HL-60/S4 treated with retinoic acid at 250 ng/mL for 4 days and 3 days (cell line): ENCODE data around the gene KLRC4.
"Not testable (repeated sequence)": the region's sequence is repeated elsewhere in the genome, so short reads cannot be mapped to it uniquely, and the experiment has no call there.

Experiments used
- in situ Hi-C: fragments of 300-500 bp; cut with MboI; formaldehyde crosslinking; loops from 2 replicates; pipeline ENCODE4 v1.7.0; 2022; ENCODE audit warnings: low sequenced_read_pairs

The KLRC4 gene

DNA sequence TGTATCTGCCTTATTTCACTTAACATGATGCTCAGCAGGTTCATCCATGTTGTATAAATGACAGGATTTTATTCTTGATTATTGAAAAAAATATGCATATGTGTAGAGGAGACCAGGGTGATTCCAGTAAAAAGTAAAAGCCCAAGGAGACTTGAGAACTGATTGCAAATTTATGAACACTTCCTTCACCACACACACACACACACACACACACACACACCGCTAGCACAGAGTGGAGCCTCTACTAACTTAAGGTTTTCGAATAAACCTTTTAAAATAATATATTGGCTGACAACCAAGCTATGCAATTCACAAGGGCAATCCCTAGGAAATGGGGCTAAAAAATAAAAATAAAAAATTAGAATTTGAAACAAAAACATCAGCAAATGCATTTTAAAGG is 11.4 kb downstream of the KLRC4 start:
- in situ Hi-C loops: no loop called here

DNA sequence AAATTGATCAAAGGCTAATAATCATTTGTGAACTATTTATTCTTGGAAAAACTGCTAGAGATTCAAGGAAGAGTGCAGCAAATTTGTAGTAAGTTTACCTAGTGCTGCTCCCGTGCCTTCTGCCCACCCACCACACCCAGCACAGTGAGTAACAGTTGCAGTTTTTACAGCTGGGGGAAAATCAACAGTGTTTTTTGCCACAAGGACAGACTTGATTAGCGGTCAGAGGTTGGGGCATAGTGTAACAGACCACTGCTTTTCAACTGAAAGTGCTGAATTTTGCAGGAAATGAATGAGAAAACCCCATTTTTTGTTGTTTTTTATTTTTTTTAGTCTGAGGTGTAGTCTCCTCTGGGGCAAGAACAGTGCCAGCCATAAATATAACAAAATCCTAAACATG is 12.3 kb downstream of the KLRC4 start:
- in situ Hi-C loops: no loop called here

DNA sequence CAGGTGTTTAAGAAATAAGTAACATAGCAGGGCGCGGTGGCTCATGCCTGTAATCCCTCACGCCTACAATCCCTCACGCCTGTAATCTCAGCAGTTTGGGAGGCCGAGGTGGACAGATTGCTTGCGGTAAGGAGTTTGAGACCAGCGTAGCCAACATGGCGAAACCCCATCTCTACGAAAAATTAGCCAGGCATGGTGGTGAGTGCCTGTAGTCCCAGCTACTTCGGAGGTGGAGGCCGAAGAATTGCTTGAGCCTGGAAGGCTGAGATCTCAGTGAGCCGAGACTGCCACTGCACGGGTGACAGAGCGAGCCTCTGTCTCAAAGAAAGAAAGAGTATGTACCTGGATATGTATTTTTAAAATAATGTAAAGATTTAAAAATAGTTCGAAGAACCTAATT is 13.4 kb downstream of the KLRC4 start:
- in situ Hi-C loops: not testable (repeated sequence)

DNA sequence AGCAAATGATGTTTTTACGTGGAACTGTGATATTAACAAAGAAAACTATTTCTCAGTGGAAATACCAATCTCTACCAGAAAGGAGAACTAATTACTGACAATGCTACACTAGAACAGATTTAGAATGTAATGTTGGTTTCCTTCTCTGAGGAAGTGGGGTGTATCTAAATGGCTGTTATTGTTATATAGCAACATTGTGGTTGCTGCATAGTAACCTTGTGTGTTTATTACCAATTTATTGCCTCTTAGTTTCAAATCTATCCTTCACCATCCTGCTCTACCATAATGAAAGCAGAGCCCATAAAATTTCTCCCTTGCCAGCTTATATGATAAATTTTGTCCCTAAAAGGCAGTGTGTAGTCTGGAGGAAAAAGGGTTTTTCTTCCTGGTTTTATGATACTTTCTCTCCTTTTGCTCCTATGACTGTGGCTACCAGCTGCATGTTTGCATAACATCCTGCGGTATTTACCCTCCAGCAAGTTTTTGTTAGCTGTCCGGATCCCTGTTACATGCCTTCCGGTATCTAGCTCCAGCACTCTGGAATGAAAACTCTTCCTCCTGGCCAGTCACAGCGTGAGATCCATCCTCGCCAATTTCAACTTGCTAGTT is 14.1 kb downstream of the KLRC4 start:
- in situ Hi-C loops: no loop called here

DNA sequence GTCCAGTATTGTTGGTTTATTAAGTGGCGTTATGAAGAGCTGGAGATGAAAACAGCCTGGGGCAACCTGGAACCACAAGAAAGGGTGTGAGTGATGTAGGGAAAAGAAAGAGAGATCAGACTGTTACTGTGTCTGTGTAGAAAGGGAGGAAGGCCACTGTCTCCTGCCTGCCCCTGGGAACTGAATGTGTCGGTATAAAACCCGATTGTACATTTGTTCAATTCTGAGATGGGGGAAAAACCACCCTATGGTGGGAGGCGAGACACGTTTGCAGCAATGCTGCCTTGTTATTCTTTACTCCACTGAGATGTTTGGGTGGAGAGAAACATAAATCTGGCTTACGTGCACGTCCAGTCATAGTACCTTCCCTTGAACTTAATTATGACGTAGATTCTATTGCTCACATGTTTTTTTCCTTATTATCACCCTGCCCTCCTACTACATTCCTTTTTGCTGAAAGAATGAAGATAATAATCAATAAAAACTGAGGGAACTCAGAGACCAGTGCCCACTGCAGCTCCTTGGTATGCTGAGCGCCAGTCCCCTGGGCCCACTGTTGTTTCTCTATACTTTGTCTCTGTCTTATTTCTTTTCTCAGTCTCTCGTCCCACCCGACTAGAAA is 14.9 kb downstream of the KLRC4 start:
- in situ Hi-C loops: not testable (repeated sequence)

DNA sequence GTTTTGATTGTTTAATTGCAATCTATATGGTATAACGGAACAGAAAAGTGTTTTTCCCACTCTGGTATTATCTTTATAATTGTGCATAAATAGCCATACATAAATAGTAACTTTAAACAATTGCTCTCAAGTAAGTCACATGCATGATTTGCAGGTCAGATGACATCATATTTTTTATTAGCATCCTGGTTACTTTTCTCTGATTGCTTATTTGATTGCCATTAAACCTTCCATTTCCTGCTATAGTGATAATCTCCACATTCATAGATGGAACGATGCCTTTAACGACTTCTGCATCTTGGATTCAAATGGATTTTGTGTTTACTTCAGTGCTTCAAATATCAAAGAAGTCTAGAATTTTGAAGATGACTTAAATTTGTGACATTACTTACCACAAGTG is 16.3 kb downstream of the KLRC4 start:
- in situ Hi-C loops: no loop called here

DNA sequence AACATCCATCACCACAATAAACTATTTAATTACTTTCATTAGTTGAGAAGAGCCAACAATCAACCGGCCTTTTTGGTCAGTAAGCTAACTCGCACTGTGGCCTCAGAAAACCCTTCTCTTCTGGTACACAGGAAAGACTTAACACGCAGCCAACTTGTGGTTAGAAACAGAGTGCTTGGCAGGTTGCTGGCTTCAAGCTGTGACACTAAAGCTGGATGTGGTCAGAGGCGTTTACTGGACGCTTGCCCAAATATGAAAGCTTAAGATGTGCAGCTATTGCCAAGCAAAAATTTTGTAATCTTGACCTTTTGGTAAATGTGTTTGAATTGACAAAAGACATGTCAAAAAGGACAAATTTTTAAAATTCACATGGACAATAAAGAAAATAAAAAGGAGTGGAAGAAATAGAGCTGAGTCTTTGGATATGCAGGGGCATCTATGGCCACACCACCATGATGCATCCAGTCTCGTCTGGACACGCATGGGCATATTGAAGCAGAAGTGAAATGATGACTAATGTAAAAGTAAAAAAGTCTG is 17.1 kb downstream of the KLRC4 start:
- in situ Hi-C loops: no loop called here

DNA sequence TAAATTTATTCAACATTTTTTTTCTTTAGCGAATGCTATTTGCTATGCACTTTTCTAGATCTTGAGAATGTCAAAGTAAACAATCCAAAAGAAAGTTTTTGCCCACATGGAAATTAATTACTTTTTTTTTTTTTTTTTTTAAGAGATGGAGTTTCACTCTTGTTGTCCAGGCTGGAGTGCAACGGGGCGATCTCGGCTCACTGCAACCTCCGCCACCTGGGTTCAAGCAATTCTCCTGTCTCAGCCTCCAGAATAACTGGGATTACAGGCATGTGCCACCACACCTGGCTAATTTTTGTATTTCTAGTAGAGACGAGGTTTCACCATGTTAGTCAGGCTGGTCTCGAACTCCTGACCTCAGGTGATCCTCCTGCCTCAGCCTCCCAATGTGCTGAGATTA is 18.6 kb downstream of the KLRC4 start:
- in situ Hi-C loops: not testable (repeated sequence)

DNA sequence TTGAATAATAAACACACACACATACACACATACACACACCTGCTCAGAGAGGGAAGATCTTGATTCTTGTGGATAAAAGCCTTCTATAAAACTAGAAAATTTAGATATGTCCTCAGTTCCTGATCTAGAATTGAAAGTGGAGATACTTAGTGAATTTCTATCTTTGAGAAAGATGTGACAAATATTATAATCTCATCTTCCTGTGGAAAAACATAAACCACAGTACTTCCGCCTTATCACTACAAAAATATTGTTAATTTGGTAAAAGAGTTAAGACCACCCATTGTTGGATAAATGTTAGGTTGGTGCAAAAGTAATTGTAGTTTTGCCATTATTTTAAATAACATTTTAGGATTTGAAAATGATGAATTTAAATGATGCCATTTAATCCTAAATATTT is 19.7 kb downstream of the KLRC4 start, which contains the start of gene KLRK1:
KLRK1 (minus strand) TSS at position 138 of the 400 bp plus-strand sequence. CDS start 1,231 bp downstream, outside the sequence.
- in situ Hi-C loops: no loop called here

DNA sequence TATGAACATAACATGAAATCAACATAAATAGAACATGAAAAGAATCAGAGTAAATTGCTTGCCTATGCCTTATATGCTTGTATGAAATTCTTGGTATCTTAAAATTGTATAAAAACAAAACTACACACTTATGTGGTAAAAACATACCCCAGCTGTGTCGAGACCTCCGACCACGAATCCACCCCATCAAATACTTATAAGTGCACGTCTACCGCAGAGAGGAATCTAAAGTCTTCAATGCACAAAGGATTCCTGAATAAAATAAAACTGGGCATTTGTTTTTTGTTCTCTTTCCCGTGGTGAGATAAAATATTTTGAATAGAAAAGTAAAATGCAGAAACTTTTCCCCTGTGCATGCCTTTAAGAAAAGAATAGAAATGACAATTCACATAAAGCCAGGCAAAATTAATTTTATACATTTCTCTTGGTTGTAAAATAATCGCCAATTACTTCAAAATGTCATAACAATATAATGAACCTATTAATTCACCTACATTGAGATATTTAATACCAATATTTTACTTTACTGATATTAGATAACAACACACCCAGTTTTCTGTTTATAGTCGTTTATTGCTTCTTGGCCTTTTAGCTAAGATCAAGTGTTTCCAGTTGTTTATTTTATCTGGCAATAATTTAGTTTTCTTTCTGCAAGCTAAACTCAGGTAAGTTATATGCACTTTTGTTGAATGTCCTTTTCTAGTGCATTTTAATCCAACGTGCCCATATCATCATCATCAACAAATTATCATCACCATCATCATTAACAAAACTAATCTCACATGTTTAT is 20.7 kb downstream of the KLRC4 start:
- in situ Hi-C loops: no loop called here

DNA sequence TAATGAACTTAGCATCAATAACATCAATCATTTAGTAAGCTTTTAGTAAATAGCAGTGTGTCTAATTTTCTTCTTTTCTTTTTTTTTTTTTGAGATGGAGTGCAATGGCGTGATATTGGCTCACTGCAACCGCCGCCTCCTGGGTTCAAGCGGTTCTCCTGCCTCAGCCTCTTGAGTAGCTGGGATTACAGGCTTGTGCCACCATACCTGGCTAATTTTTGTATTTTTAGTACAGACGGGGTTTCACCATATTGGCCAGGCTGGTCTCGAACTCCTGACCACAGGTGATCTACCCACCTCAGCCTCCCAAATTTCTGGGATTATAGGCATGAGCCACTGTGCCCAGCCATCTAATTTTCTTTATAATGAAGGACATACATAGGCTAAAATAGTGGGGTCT is 22.1 kb downstream of the KLRC4 start:
- in situ Hi-C loops: not testable (repeated sequence)

DNA sequence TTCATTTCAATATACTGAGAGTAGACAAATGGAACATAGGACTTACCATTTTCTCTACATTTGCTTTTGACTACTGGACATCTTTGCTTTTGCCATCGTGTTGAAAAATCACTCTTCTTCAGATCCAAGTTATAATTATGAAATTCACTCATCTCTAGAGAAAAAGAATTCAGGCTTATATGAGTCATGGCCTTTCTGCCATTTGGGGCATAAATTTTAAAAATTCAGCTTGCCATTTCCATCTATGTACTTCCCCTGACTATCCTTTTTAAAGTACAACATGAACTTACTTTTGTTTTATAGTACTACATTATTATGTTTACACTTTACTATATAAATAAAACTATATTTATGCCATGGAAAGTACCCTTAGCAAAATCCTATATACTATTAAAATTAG is 22.7 kb downstream of the KLRC4 start:
- in situ Hi-C loops: no loop called here

DNA sequence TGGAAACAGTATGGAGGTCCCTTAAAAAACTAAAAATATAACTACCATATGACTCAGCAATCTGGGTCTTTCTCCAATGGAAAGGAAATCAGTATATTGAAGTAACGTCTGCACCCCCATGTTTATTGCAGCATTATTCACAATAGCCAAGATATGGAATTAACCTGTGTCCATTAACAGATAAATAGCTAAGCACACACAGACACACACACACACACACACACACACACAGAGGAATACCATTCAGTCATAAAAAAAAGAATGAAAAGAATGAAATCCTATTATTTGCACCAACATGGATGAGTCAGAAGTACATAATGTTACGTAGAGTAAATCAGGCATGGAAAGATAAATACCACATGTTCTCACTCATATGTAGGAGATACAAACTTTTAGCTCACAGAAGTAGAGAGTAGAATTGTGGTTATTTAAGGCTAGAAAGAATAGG is 24.4 kb downstream of the KLRC4 start:
- in situ Hi-C loops: no loop called here

DNA sequence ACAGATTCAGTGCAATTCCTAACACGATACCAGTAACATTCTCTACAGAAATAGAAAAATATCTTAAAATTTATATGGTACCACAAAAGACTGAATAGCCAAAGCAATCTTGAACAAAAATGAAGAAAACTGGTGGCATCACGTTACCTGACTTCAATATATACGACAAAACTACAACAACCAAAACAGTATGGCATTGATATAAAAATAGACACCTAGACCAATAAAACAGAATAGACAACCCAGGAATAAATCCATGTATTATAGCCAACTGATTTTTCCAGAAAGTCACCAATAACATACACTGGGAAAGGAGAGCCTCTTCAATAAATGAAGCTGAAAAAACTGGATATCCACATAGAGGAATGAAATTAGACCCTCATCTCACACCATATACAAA is 25.4 kb downstream of the KLRC4 start:
- in situ Hi-C loops: no loop called here

DNA sequence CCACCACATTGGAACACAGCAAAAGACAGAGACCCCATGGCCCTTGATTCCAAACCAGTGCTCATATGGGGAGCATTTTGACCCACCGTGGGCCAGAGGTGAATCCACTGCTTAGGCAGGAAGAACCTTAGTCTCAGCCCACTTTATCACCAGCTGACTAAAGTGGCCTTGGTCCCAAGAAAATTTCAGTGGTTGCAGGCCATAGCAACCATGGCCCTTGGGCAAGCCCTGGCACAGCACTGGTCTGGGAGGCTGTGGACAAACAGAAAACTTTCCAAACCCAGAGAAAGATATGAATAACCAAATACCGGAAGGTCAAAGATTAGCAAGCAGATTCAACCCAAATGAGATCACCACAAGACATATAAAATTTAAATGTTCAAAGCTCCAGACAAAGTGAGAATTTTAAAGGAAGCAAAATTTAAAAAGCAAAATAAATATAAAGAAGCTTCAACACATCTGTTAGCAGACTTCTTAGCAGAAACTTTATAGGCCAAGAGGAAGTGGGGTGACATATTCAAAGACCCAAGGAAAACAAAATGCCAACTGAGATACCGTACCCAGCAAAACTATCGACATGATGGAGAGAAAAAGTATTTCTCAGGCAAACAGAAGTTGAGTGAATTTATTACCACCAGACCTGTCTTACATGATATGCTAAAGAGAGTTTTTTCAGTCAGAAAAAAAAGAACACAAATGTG is 27.5 kb downstream of the KLRC4 start:
- in situ Hi-C loops: no loop called here

DNA sequence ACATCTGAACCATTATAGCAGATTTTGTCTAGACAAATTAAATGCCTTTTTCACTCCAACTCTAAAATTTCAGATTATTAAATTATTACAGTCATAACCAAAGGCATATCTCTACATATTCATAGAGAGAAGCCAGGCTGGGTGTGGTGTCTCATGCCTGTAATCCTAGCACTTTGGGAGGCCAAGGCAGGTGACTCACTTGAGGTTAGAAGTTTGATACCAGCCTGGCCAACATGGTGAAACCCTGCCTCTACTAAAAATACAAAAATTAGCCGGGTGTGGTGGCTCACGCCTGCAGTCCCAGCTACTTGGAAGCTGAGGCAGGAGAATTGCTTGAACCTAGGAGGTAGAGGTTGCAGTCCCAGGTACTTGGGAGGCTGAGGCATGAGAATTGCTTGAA is 30.8 kb downstream of the KLRC4 start:
- in situ Hi-C loops: not testable (repeated sequence)

DNA sequence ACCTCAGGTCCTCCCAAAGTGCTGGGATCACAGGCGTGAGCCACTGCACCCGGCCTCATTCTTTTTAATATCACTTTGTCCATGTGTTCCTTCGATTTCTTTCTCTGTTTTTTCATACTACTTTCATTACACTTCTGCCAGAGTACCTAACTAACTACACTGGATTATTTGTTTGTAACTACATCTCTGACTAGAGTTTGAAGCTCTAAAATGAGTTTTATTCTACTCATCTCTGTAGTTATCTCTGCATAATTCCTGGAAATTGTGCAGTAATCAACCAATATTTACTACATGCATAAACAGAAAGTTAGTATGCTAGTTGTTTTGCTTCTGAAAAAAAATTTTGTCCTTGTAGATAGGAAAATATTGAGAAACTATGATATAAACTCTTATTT is 34.9 kb downstream of the KLRC4 start:
- in situ Hi-C loops: no loop called here

DNA sequence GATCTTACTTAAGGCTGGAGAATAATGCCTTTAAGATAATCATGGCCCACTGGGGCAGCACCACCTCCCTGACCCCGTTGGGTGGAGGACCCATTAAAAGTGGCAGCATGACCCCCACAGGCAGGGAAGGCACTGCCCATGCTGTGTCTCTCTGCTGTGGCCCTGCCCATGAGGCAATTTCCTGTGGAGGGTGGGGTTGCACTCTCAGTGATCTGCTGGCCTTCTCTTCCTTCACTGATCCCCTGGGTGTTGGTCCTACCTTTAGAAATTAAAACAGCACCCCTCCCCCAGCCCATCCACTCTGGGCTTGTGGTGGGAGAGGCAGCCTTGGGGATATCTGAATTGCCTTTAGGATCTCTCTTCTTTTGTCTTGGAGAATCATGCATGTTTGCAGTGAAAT is 37.0 kb downstream of the KLRC4 start:
- in situ Hi-C loops: no loop called here

DNA sequence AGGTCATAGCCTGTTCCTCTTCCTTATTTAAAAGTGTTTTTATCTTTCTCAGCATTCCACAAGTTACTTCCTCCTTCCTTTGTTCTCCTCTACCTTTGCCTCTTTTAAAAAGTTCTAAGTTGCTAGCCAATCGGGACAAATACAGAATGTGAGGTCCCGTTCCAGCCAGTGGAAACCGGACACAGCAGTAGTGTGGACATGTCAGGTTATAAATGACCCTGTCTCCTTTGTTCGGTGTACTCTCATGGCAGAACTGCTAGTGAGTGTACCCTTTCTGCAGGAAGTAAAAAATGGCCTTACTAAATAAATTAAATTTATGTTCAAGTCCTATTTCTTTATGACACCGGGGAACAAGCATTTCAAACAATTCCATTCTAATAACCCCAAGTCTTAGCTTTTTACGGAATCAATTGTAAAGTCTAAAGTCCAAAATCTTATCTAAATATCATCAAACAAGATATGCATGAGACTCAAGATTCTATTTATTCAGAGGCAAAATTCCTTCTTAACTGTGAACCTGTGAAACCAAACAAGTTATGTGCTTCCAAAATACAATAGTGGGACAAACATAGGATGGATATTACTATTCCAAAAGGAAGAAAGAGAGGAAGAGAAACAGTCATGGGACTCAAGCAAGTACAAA is 37.5 kb downstream of the KLRC4 start:
- in situ Hi-C loops: not testable (repeated sequence)

DNA sequence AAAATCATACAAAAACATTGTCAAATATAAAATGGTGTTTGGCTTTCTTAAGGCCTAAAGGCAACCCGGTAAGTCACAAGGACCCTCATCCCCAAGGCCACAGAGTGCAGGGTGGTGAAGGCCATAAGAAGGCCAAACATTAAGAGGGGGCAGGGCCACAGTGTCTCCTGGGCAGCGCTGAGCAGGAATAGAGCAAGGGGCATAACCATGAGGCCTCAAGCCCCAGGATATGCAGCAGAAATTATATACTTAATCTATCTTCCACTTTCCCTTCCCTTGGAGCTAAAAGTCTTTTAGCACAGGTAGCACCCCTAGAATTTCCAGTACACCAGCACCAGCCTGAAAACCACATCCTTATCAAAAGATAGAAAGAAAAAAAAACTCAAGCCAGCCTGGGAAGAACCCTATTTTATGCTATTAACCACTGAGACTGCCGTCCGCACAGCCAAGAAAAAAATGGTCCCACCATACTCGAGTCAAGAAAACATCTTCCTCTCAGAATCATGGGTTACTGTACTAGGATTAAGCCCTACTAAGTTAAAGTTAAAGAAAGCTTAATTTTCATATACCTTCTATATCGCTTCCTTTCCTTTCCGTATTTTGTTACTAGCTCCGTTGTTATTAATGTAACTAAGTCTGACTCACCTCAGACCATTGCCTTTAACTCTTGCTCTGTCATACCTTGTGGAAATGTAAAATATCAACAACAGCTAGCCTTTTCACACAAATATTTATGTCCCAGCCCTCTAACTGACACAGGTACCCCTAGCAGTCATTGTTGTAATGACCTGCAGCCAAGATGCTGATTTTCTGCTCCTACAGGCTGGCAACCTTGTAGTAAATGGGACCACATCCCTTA is 39.8 kb downstream of the KLRC4 start:
- in situ Hi-C loops: no loop called here
